HepG2 (cell line): ENCODE data around the gene BTN1A1. TPM values are rescaled to one million over a fixed set of nuclear protein-coding genes. Genes with fewer than 3 reads are reported as not detected.

Experiments used
- DDIT3 ChIP-seq: sonication (generic); formaldehyde crosslinking; IDR thresholded peaks from 2 replicates; pipeline ENCODE4 v1.4.0; 2020; ENCODE audit warnings: mild to moderate bottlenecking, missing genetic modification reagents
- HMG20A ChIP-seq: IDR thresholded peaks from 2 replicates; pipeline ENCODE4 v1.6.1; 2016; ENCODE audit warnings: borderline replicate concordance
- JARID2 ChIP-seq: sonication (generic); formaldehyde crosslinking; IDR thresholded peaks from 2 replicates; pipeline ENCODE4 v1.8.1; 2023; ENCODE audit warnings: missing genetic modification reagents, inconsistent platforms; ENCODE audit not compliant: insufficient replicate concordance
- NCOA5 ChIP-seq: sonication (generic); formaldehyde crosslinking; IDR thresholded peaks from 2 replicates; pipeline ENCODE4 v1.4.0; 2020; ENCODE audit warnings: missing genetic modification reagents
- NFE2 ChIP-seq: sonication (generic); formaldehyde crosslinking; IDR thresholded peaks from 2 replicates; pipeline ENCODE4 v1.4.0; 2020; ENCODE audit warnings: missing genetic modification reagents
- STAT6 ChIP-seq: sonication (generic); formaldehyde crosslinking; IDR thresholded peaks from 2 replicates; pipeline ENCODE4 v1.4.0; 2020; ENCODE audit warnings: missing genetic modification reagents, mild to moderate bottlenecking, borderline replicate concordance
- ZNF136 ChIP-seq: sonication (generic); formaldehyde crosslinking; IDR thresholded peaks from 2 replicates; pipeline ENCODE4 v1.8.1; 2022; ENCODE audit warnings: low read depth, mild to moderate bottlenecking, moderate library complexity, missing genetic modification reagents
- ZNF256 ChIP-seq: sonication (generic); formaldehyde crosslinking; conservative IDR thresholded peaks from 2 replicates; pipeline ENCODE4 v1.4.0; 2020; ENCODE audit warnings: missing genetic modification reagents
- ZNF335 ChIP-seq: sonication (generic); formaldehyde crosslinking; IDR thresholded peaks from 2 replicates; pipeline ENCODE4 v1.4.0; 2020; ENCODE audit warnings: missing genetic modification reagents
- ZNF44 ChIP-seq: sonication (generic); formaldehyde crosslinking; IDR thresholded peaks from 2 replicates; pipeline ENCODE4 v1.5.1; 2020; ENCODE audit warnings: mild to moderate bottlenecking, missing genetic modification reagents
- ZNF549 ChIP-seq: sonication (generic); formaldehyde crosslinking; IDR thresholded peaks from 2 replicates; pipeline ENCODE4 v1.5.0; 2020; ENCODE audit warnings: missing genetic modification reagents
- ZNF614 ChIP-seq: IDR thresholded peaks from 2 replicates; pipeline ENCODE4 v1.6.1; 2018; ENCODE audit warnings: missing biosample characterization, missing genetic modification reagents, inconsistent platforms, borderline replicate concordance
- ZNF619 ChIP-seq: sonication (generic); formaldehyde crosslinking; IDR thresholded peaks from 2 replicates; pipeline ENCODE4 v1.4.0; 2020; ENCODE audit warnings: mild to moderate bottlenecking, missing genetic modification reagents
- ZNF672 ChIP-seq: sonication (generic); formaldehyde crosslinking; IDR thresholded peaks from 2 replicates; pipeline ENCODE4 v1.8.1; 2022; ENCODE audit warnings: missing genetic modification reagents
- ZNF704 ChIP-seq: sonication (generic); formaldehyde crosslinking; IDR thresholded peaks from 2 replicates; pipeline ENCODE4 v1.8.1; 2023; ENCODE audit warnings: mild to moderate bottlenecking, inconsistent platforms, moderate library complexity, missing genetic modification reagents, borderline replicate concordance
- ZNF768 ChIP-seq: sonication (generic); formaldehyde crosslinking; IDR thresholded peaks from 2 replicates; pipeline ENCODE4 v1.4.0; 2020; ENCODE audit warnings: missing genetic modification reagents
- polyA plus RNA-seq, 8 experiments: library from polyadenylated mRNA; depleted of rRNA in 3 of 8; stranded (reverse) in 7 of 8; unstranded in 1 of 8; fragments of >200 nt; fragmentation: Illumina TruSeq in 4 of 8; extraction: Trizol in 4 of 8; gene quantifications; 2 replicates each; pipeline versions ENCODE4 v1.2.1 to v1.2.3, GENCODE V29; 2011 to 2016; ENCODE audit warnings: low read depth in 4 of 8, missing spikeins in 1 of 8, mixed read lengths in 1 of 8; ENCODE audit not compliant: insufficient read depth in 1 of 8
- total RNA-seq, 5 experiments: library from RNA; depleted of rRNA; stranded (reverse); fragments of >200 nt; fragmentation: Illumina TruSeq; extraction: Trizol; gene quantifications; 2 replicates each; pipeline ENCODE4 v1.2.3, GENCODE V29; 2016; ENCODE audit warnings: low read depth in 1 of 5
- TF ChIP-seq, protein P1 (sequence below): sonication (generic); formaldehyde crosslinking; IDR thresholded peaks from 2 replicates; pipeline ENCODE4 v1.4.0; 2020; ENCODE audit warnings: missing genetic modification reagents
- TF ChIP-seq, protein P2 (sequence below): sonication (generic); formaldehyde crosslinking; IDR thresholded peaks from 2 replicates; pipeline ENCODE4 v1.5.0; 2020; ENCODE audit warnings: missing genetic modification reagents, mild to moderate bottlenecking, borderline replicate concordance

The BTN1A1 gene
- total and polyA plus RNA-seq, 2 of the 13 experiments (the other 11 are each of a cell fraction or from before 2014, with no cell fraction given), result 0.04 TPM; not detected in 1

DNA sequence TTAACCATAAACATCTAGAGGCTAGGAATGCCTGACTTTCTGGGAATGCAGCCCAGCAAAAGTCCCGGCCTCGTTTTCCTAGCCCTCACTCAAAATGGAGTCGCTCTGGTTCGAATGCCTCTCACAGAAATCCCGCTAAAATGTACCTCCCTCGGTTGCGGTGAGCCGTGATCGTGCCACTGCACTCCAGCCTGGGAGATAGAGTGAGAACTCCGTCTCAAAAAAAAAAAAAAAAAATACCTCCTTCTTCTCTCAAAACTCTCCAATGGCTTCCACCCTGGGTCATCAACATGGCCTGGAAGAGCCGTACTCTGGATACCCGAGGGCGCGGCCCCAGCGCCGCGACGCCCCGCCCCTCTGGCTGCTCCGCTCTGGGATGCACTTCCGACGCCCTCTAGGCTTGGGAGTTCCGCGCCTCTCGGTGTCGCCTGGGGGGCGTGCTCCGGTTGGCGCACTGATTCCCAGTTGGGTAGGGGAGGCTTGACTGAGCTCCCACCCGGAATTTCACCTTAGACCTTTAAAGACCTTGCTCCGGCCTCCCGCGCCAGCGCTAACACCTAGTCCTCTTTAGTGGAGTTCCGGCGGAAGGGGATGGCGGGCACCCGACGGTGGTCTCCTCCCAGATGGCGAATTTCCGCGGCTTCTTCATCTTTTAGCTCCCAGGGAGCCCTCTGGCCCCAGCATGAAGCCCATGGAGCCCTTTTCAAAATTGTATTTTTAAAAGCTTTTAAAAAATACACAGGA lies 50.3 kb downstream of the BTN1A1 start (continued):
- TF ChIP-seq STAT6 (CRISPR knock-in tag), result no peak
- no peak for TF ChIP-seq NFE2
- TF ChIP-seq ZNF672, result no peak
- no peak for TF ChIP-seq JARID2 (CRISPR knock-in tag)
- 0 out of 2 replicates have a peak, but pooled peaks have one; percentile 45 for TF ChIP-seq HMG20A (CRISPR knock-in tag)
- no peak for TF ChIP-seq ZNF44 (CRISPR knock-in tag)
- TF ChIP-seq, protein P1, sequence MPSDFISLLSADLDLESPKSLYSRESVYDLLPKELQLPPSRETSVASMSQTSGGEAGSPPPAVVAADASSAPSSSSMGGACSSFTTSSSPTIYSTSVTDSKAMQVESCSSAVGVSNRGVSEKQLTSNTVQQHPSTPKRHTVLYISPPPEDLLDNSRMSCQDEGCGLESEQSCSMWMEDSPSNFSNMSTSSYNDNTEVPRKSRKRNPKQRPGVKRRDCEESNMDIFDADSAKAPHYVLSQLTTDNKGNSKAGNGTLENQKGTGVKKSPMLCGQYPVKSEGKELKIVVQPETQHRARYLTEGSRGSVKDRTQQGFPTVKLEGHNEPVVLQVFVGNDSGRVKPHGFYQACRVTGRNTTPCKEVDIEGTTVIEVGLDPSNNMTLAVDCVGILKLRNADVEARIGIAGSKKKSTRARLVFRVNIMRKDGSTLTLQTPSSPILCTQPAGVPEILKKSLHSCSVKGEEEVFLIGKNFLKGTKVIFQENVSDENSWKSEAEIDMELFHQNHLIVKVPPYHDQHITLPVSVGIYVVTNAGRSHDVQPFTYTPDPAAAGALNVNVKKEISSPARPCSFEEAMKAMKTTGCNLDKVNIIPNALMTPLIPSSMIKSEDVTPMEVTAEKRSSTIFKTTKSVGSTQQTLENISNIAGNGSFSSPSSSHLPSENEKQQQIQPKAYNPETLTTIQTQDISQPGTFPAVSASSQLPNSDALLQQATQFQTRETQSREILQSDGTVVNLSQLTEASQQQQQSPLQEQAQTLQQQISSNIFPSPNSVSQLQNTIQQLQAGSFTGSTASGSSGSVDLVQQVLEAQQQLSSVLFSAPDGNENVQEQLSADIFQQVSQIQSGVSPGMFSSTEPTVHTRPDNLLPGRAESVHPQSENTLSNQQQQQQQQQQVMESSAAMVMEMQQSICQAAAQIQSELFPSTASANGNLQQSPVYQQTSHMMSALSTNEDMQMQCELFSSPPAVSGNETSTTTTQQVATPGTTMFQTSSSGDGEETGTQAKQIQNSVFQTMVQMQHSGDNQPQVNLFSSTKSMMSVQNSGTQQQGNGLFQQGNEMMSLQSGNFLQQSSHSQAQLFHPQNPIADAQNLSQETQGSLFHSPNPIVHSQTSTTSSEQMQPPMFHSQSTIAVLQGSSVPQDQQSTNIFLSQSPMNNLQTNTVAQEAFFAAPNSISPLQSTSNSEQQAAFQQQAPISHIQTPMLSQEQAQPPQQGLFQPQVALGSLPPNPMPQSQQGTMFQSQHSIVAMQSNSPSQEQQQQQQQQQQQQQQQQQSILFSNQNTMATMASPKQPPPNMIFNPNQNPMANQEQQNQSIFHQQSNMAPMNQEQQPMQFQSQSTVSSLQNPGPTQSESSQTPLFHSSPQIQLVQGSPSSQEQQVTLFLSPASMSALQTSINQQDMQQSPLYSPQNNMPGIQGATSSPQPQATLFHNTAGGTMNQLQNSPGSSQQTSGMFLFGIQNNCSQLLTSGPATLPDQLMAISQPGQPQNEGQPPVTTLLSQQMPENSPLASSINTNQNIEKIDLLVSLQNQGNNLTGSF (CRISPR knock-in tag), result no peak
- TF ChIP-seq ZNF549 (CRISPR knock-in tag), result no peak
- peak; percentile 57; the same call in 1 of the 2 replicates for TF ChIP-seq ZNF768 (CRISPR knock-in tag)
- TF ChIP-seq NCOA5, result no peak
- TF ChIP-seq ZNF136 (CRISPR knock-in tag), result no peak; the same call in 1 of the 2 replicates
- TF ChIP-seq, protein P2, sequence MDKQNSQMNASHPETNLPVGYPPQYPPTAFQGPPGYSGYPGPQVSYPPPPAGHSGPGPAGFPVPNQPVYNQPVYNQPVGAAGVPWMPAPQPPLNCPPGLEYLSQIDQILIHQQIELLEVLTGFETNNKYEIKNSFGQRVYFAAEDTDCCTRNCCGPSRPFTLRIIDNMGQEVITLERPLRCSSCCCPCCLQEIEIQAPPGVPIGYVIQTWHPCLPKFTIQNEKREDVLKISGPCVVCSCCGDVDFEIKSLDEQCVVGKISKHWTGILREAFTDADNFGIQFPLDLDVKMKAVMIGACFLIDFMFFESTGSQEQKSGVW (CRISPR knock-in tag), result no peak
- TF ChIP-seq DDIT3 (CRISPR knock-in tag), result no peak
- TF ChIP-seq ZNF335 (CRISPR knock-in tag), result 0 out of 2 replicates have a peak, but pooled peaks have one; percentile 29
- TF ChIP-seq ZNF614 (CRISPR knock-in tag), result peak; percentile 30; the same call in 1 of the 2 replicates
- TF ChIP-seq ZNF256, result peak; percentile 78; the same call in 1 of the 2 replicates
- TF ChIP-seq ZNF619, result no peak
- no peak for TF ChIP-seq ZNF704 (CRISPR knock-in tag)
